ENCODE results near the gene LRRC4.

The LRRC4 gene

GRCh38 chr7:128004623-128005022 lies 26.6 kb downstream of the LRRC4 start:
- Histone ChIP-seq H3K4me3 (ENCODE audit: low read depth in 1 of 2, low read length in 2 of 2) (no peak overlapping the region), H3K4me1 (ENCODE audit: control insufficient read depth in 1 of 2, insufficient read depth in 2 of 2, low read length in 2 of 2) (peaks cover 5 to 6% of the 10 kb centered on the region in 2 donors), H3K36me3 (ENCODE audit: control insufficient read depth in 1 of 2, insufficient read depth in 2 of 2, low read length in 2 of 2) (no peaks in the 10 kb centered on the region), H3K27ac (ENCODE audit: low read length) (no peak overlapping the region), H3K9me3 (ENCODE audit: control insufficient read depth in 1 of 2, low read length in 2 of 2) (no peaks in the 10 kb centered on the region), H3K27me3 (ENCODE audit: low read depth, low read length) (no peaks in the 10 kb centered on the region)

- Histone ChIP-seq H3K4me1 (ENCODE audit: control insufficient read depth in 1 of 2, insufficient read depth in 2 of 2, low read length in 2 of 2) (peaks cover 5 to 6% of the 10 kb centered on the region in 2 donors), H3K4me3 (ENCODE audit: low read depth in 1 of 2, low read length in 2 of 2) (no peak overlapping the region), H3K27ac (ENCODE audit: low read length) (no peak overlapping the region), H3K27me3 (ENCODE audit: low read depth, low read length) (no peaks in the 10 kb centered on the region), H3K36me3 (ENCODE audit: control insufficient read depth in 1 of 2, insufficient read depth in 2 of 2, low read length in 2 of 2) (no peaks in the 10 kb centered on the region), H3K9me3 (ENCODE audit: control insufficient read depth in 1 of 2, low read length in 2 of 2) (no peaks in the 10 kb centered on the region)
Observed at GRCh38 chr7:128003787-128004186, 27.4 kb downstream of the LRRC4 start.

GRCh38 chr7:128003167-128003566 lies 28.1 kb downstream of the LRRC4 start:
- no peaks in the 10 kb centered on the region for H3K27me3 ChIP-seq (ENCODE audit: low read depth, low read length)
- H3K36me3 ChIP-seq (ENCODE audit: control insufficient read depth in 1 of 2, insufficient read depth in 2 of 2, low read length in 2 of 2) = no peaks in the 10 kb centered on the region
- H3K9me3 ChIP-seq (ENCODE audit: control insufficient read depth in 1 of 2, low read length in 2 of 2) = no peaks in the 10 kb centered on the region
- H3K4me1 ChIP-seq (ENCODE audit: control insufficient read depth in 1 of 2, insufficient read depth in 2 of 2, low read length in 2 of 2) = peaks cover 5 to 6% of the 10 kb centered on the region in 2 donors
- H3K4me3 ChIP-seq (ENCODE audit: low read depth in 1 of 2, low read length in 2 of 2) = no peak overlapping the region
- no peak overlapping the region for H3K27ac ChIP-seq (ENCODE audit: low read length)

- no peak overlapping the region for H3K27ac ChIP-seq (ENCODE audit: low read length)
- H3K27me3 ChIP-seq (ENCODE audit: low read depth, low read length) = no peaks in the 10 kb centered on the region
- H3K4me3 ChIP-seq (ENCODE audit: low read depth in 1 of 2, low read length in 2 of 2) = peak overlapping the region in 1 of 2 donors; percentile 14
- no peaks in the 10 kb centered on the region for H3K9me3 ChIP-seq (ENCODE audit: control insufficient read depth in 1 of 2, low read length in 2 of 2)
- no peaks in the 10 kb centered on the region for H3K36me3 ChIP-seq (ENCODE audit: control insufficient read depth in 1 of 2, insufficient read depth in 2 of 2, low read length in 2 of 2)
- peaks cover 5 to 11% of the 10 kb centered on the region in 2 donors for H3K4me1 ChIP-seq (ENCODE audit: control insufficient read depth in 1 of 2, insufficient read depth in 2 of 2, low read length in 2 of 2)
Observed at GRCh38 chr7:128000854-128001265, 30.4 kb downstream of the LRRC4 start.

- peaks cover 5 to 14% of the 10 kb centered on the region in 2 donors for H3K4me1 ChIP-seq (ENCODE audit: control insufficient read depth in 1 of 2, insufficient read depth in 2 of 2, low read length in 2 of 2)
- H3K9me3 ChIP-seq (ENCODE audit: control insufficient read depth in 1 of 2, low read length in 2 of 2) = no peaks in the 10 kb centered on the region
- H3K27me3 ChIP-seq (ENCODE audit: low read depth, low read length) = no peaks in the 10 kb centered on the region
- H3K4me3 ChIP-seq (ENCODE audit: low read depth in 1 of 2, low read length in 2 of 2) = no peak overlapping the region
- no peaks in the 10 kb centered on the region for H3K36me3 ChIP-seq (ENCODE audit: control insufficient read depth in 1 of 2, insufficient read depth in 2 of 2, low read length in 2 of 2)
- H3K27ac ChIP-seq (ENCODE audit: low read length) = no peak overlapping the region
Observed at GRCh38 chr7:128000048-128000447, 31.2 kb downstream of the LRRC4 start.

- H3K4me3 ChIP-seq (ENCODE audit: low read depth in 1 of 2, low read length in 2 of 2) = no peak overlapping the region
- peaks cover 5 to 16% of the 10 kb centered on the region in 2 donors for H3K4me1 ChIP-seq (ENCODE audit: control insufficient read depth in 1 of 2, insufficient read depth in 2 of 2, low read length in 2 of 2)
- no peak overlapping the region for H3K27ac ChIP-seq (ENCODE audit: low read length)
- H3K27me3 ChIP-seq (ENCODE audit: low read depth, low read length) = no peaks in the 10 kb centered on the region
- no peaks in the 10 kb centered on the region for H3K9me3 ChIP-seq (ENCODE audit: control insufficient read depth in 1 of 2, low read length in 2 of 2)
- no peaks in the 10 kb centered on the region for H3K36me3 ChIP-seq (ENCODE audit: control insufficient read depth in 1 of 2, insufficient read depth in 2 of 2, low read length in 2 of 2)
Observed at GRCh38 chr7:127998671-127999070, 32.6 kb downstream of the LRRC4 start.

GRCh38 chr7:127997226-127997922 lies 33.9 kb downstream of the LRRC4 start:
- no peaks in the 10 kb centered on the region for H3K27me3 ChIP-seq (ENCODE audit: low read depth, low read length)

GRCh38 chr7:127996253-127997071 lies 34.8 kb downstream of the LRRC4 start:
- H3K27me3 ChIP-seq (ENCODE audit: low read depth, low read length) = no peaks in the 10 kb centered on the region
- no peak overlapping the region for H3K4me3 ChIP-seq (ENCODE audit: low read depth in 1 of 2, low read length in 2 of 2)
- H3K27ac ChIP-seq (ENCODE audit: low read length) = no peak overlapping the region
- H3K9me3 ChIP-seq (ENCODE audit: control insufficient read depth in 1 of 2, low read length in 2 of 2) = no peaks in the 10 kb centered on the region
- H3K4me1 ChIP-seq (ENCODE audit: control insufficient read depth in 1 of 2, insufficient read depth in 2 of 2, low read length in 2 of 2) = peaks cover 5 to 16% of the 10 kb centered on the region in 2 donors
- H3K36me3 ChIP-seq (ENCODE audit: control insufficient read depth in 1 of 2, insufficient read depth in 2 of 2, low read length in 2 of 2) = peaks cover 5% of the 10 kb centered on the region in 2 donors

More at GRCh38 chr7:127997226-127997922, 33.9 kb downstream of the LRRC4 start:
- H3K36me3 ChIP-seq (ENCODE audit: control insufficient read depth in 1 of 2, insufficient read depth in 2 of 2, low read length in 2 of 2) = peaks cover 0 to 5% of the 10 kb centered on the region in 2 donors
- H3K4me1 ChIP-seq (ENCODE audit: control insufficient read depth in 1 of 2, insufficient read depth in 2 of 2, low read length in 2 of 2) = peaks cover 5 to 16% of the 10 kb centered on the region in 2 donors
- no peak overlapping the region for H3K4me3 ChIP-seq (ENCODE audit: low read depth in 1 of 2, low read length in 2 of 2)
- no peaks in the 10 kb centered on the region for H3K9me3 ChIP-seq (ENCODE audit: control insufficient read depth in 1 of 2, low read length in 2 of 2)
- H3K27ac ChIP-seq (ENCODE audit: low read length) = no peak overlapping the region

- H3K36me3 ChIP-seq (ENCODE audit: control insufficient read depth in 1 of 2, insufficient read depth in 2 of 2, low read length in 2 of 2) = peaks cover 5 to 7% of the 10 kb centered on the region in 2 donors
- H3K4me3 ChIP-seq (ENCODE audit: low read depth in 1 of 2, low read length in 2 of 2) = no peak overlapping the region
- H3K27ac ChIP-seq (ENCODE audit: low read length) = no peak overlapping the region
- H3K9me3 ChIP-seq (ENCODE audit: control insufficient read depth in 1 of 2, low read length in 2 of 2) = no peaks in the 10 kb centered on the region
- peaks cover 2 to 14% of the 10 kb centered on the region in 2 donors for H3K4me1 ChIP-seq (ENCODE audit: control insufficient read depth in 1 of 2, insufficient read depth in 2 of 2, low read length in 2 of 2)
- H3K27me3 ChIP-seq (ENCODE audit: low read depth, low read length) = no peaks in the 10 kb centered on the region
Observed at GRCh38 chr7:127995881-127996215, 35.4 kb downstream of the LRRC4 start.

- Histone ChIP-seq H3K27ac (ENCODE audit: low read length) (no peak overlapping the region), H3K4me1 (ENCODE audit: control insufficient read depth in 1 of 2, insufficient read depth in 2 of 2, low read length in 2 of 2) (peaks cover 0 to 10% of the 10 kb centered on the region in 2 donors), H3K36me3 (ENCODE audit: control insufficient read depth in 1 of 2, insufficient read depth in 2 of 2, low read length in 2 of 2) (peaks cover 5 to 7% of the 10 kb centered on the region in 2 donors), H3K9me3 (ENCODE audit: control insufficient read depth in 1 of 2, low read length in 2 of 2) (no peaks in the 10 kb centered on the region), H3K27me3 (ENCODE audit: low read depth, low read length) (no peaks in the 10 kb centered on the region), H3K4me3 (ENCODE audit: low read depth in 1 of 2, low read length in 2 of 2) (no peak overlapping the region)
Observed at GRCh38 chr7:127995156-127995880, 35.9 kb downstream of the LRRC4 start.

- Histone ChIP-seq H3K4me1 (ENCODE audit: control insufficient read depth in 1 of 2, insufficient read depth in 2 of 2, low read length in 2 of 2) (peaks cover 0 to 10% of the 10 kb centered on the region in 2 donors), H3K27ac (ENCODE audit: low read length) (no peak overlapping the region), H3K36me3 (ENCODE audit: control insufficient read depth in 1 of 2, insufficient read depth in 2 of 2, low read length in 2 of 2) (peaks cover 5 to 7% of the 10 kb centered on the region in 2 donors), H3K9me3 (ENCODE audit: control insufficient read depth in 1 of 2, low read length in 2 of 2) (no peaks in the 10 kb centered on the region), H3K27me3 (ENCODE audit: low read depth, low read length) (no peaks in the 10 kb centered on the region), H3K4me3 (ENCODE audit: low read depth in 1 of 2, low read length in 2 of 2) (no peak overlapping the region)
Observed at GRCh38 chr7:127993987-127994386, 37.2 kb downstream of the LRRC4 start.
